HEK293 (cell line): Measurements from ENCODE around the gene ASTN2.

ENCODE experiments used
- TF ChIP-seq, protein P1 (sequence below): fragments of 450-650 bp; formaldehyde crosslinking; IDR thresholded peaks from 2 replicates; pipeline ENCODE4 v1.5.1; 2016; ENCODE audit warnings: missing biosample characterization, missing genetic modification characterization
- TF ChIP-seq, protein P2 (sequence below): fragments of 450-650 bp; formaldehyde crosslinking; IDR thresholded peaks from 2 replicates; pipeline ENCODE4 v1.5.1; 2016; ENCODE audit warnings: missing biosample characterization, missing genetic modification characterization

DNA sequence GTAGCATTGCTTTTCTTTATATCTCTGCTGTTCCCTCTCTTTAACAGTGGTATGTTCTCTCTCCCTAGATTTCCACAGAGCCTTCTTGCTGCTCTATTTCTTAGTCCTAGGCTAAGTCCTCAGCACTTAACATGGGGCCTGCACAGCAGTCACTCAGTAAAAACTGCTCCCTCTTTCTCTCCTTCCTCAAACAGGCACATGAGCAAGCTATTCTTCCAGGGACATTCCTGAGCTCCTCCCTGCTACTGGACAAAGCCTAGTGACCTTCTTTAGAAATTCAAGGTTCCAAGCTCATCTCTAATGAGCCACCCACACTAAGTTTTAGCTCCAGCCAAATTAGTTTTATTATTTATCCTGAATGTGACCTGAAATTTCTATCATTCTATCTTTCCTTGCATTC is 688.3 kb downstream of the ASTN2 start:
- TF ChIP-seq, protein P1, sequence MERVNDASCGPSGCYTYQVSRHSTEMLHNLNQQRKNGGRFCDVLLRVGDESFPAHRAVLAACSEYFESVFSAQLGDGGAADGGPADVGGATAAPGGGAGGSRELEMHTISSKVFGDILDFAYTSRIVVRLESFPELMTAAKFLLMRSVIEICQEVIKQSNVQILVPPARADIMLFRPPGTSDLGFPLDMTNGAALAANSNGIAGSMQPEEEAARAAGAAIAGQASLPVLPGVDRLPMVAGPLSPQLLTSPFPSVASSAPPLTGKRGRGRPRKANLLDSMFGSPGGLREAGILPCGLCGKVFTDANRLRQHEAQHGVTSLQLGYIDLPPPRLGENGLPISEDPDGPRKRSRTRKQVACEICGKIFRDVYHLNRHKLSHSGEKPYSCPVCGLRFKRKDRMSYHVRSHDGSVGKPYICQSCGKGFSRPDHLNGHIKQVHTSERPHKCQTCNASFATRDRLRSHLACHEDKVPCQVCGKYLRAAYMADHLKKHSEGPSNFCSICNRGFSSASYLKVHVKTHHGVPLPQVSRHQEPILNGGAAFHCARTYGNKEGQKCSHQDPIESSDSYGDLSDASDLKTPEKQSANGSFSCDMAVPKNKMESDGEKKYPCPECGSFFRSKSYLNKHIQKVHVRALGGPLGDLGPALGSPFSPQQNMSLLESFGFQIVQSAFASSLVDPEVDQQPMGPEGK (tag by site-specific recombination) = no peak
- TF ChIP-seq, protein P2, sequence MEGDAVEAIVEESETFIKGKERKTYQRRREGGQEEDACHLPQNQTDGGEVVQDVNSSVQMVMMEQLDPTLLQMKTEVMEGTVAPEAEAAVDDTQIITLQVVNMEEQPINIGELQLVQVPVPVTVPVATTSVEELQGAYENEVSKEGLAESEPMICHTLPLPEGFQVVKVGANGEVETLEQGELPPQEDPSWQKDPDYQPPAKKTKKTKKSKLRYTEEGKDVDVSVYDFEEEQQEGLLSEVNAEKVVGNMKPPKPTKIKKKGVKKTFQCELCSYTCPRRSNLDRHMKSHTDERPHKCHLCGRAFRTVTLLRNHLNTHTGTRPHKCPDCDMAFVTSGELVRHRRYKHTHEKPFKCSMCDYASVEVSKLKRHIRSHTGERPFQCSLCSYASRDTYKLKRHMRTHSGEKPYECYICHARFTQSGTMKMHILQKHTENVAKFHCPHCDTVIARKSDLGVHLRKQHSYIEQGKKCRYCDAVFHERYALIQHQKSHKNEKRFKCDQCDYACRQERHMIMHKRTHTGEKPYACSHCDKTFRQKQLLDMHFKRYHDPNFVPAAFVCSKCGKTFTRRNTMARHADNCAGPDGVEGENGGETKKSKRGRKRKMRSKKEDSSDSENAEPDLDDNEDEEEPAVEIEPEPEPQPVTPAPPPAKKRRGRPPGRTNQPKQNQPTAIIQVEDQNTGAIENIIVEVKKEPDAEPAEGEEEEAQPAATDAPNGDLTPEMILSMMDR (tag by site-specific recombination) = no peak
